Superior temporal gyrus (tissue), 1 donor: ENCODE measurements around the gene BTK.

Source experiments
- DNase-seq: peaks from one replicate; pipeline ENCODE4 v3.0.0-alpha.2; 2016; ENCODE audit errors: extremely low spot score

BTK gene

DNA sequence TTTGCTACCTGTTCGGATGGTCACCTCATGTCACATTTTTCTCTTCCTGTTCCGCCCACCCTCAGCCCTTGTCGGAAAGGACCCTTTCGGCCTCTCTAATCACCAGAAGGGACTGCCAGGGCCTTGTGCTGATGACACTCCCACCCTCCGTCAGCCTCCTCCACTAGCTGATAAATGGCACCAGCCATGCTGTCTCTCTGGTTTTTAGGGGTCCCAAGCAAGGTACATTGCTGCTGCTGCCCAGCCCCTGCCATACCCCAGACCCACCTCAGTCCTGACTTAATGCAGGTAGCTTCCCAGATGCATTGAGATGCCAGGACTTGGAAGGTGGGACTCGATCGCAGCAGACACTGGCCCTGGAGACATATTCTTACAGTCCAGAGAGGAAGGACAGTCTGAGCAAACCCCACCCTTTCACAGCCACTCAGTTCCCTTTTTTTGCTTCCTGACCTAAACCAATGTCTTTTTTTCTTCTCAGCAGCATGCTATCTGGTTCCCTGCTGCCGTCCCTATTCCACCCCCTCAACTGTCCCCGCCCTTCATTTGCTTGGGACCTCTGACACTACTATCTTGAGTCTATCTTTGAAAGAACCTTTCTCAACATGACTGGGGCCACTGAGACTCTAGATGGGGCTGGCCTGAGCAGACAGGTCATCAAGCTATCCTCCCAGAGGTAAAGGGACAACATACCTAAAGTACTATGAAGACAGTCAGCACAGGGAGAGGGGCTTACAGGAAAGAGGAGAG is at the start of gene BTK:
BTK (minus strand) TSS at position 397 of the 747 bp plus-strand sequence. CDS start 10,907 bp downstream, outside the sequence.
- DNase-seq: no peak

DNA sequence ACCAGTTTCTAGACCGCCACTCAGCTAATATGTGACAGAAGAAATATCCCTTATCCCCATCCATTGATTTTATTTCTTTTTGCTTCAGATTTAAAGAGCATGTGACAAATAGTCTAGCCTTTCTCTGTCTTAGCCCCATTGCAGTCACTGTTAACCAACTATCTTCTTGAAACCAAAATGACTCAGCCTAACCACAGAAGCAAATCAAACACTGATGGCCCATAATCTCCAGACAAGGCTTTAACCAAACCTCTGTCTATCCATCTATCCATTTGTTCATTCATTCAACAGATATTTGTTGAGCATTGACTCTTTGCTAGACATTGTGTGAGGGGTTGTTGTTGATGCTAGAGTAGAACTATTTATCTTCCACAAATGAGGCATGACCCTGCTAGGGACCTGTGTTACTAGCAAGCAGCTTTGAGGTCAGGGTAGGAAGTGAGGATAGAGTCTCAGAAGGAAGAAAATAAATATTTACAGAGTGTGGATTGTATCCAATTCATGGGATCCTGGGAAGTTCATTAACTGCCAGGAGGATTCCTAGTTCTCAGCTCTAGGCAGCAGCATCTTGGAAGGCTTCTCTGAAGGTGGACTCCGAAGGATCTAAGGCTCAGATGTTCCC is 44.6 kb upstream of the BTK start:
- DNase-seq: no peak

DNA sequence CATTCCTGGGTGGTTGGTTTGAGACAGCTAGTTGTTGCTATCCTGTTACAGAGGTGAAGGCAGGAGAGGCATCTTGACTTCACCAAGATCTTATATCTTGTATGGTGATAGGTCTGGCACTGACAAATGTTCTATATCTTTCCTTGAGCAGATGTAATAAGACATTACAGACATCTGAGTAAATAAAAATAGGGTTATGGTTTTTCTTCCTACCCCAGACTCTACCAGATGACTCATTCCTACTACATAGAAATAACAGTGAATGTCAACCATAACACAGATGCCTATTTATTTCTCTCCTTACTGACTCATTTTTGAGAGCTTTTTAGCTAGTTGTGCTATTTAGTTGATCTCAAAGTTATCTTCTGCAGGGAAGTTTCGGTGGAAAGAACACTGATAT is 43.9 kb upstream of the BTK start:
- no peak for DNase-seq

- no peak for DNase-seq
Observed at GRCh38 chrX:101427954-101428353, 42.0 kb upstream of the BTK start.

- DNase-seq: no peak
Observed at GRCh38 chrX:101419489-101419888, 33.5 kb upstream of the BTK start.

DNA sequence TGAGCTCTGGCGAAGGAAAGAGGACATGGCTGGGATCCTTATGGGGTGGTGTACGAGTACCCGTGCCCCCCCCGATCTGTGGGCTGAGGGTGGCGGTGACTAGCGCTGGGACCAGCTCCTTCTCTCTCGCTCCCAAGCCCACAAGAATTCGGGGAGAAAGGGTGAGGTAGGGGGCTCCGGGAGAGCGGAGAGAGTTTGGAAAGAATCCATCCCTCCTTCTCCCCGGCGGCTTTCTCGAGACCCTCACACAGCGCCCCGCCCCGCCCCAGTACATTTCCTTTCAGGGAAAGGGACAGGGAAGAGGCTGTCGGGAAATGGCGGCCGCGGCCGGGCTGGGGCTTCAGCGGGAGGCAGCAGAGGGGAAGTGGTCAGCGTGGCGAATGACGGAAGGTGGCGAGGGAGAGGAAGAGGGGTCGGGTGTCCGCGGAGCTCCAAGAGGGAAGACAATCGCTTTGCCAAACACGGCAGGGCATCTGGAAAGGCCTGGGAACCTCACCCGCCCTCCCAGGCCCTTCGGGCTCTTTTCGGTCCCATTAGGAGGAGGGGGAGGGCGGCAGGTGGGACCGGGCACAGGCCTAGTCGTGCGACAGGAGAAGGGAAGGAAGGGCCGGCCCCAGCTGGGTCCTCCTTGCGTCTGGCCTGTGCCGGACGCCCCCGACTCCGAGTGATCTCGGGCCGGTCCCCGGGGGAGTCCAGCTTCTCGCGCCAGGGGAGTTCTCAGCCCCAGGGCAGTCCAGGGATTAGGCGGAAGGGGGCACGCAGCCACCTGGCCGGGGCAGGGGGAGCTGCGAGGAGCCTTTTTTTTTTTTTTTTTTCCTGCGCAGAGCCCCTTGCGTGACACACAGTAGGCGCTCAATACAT is 32.2 kb upstream of the BTK start:
- peak; percentile 47 for DNase-seq

- DNase-seq: peak; percentile 6
Observed at GRCh38 chrX:101417190-101417589, 31.2 kb upstream of the BTK start.

DNA sequence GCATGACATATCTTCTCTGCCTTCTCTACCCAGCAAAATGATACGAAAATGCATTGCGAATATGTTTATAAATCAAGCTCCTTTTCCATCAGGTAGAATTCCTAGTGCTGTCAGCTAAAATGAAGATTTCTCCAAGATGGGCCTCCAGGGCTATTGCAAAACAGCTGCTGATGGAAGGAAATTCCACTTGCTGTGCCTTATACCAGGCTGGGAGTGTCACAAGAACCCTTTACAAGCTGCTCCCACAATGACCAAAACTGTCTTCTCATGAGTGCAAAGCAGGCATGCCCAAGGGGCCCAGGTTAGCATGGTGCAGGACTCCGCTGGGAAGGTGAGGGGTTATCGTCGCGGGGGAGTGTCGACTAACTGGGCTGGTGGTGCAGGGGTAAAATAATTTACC is 30.7 kb upstream of the BTK start:
- peak; percentile 7 for DNase-seq

- DNase-seq: peak; percentile 88
Observed at GRCh38 chrX:101415180-101416145, 29.5 kb upstream of the BTK start.

- DNase-seq: no peak
Observed at GRCh38 chrX:101411984-101412383, 26.0 kb upstream of the BTK start.

- no peak for DNase-seq
Observed at GRCh38 chrX:101410461-101410860, 24.5 kb upstream of the BTK start.

- DNase-seq: no peak
Observed at GRCh38 chrX:101409043-101409442, 23.1 kb upstream of the BTK start.

- DNase-seq: no peak
Observed at GRCh38 chrX:101408532-101408841, 22.5 kb upstream of the BTK start.

GRCh38 chrX:101407748-101408531 is 21.9 kb upstream of the BTK start, which contains the start of the genes GLA and HNRNPH2:
TSS of gene GLA (minus strand) at chrX:101407925. CDS start at chrX:101407903, 22 bp downstream.
TSS of gene HNRNPH2 (plus strand) at chrX:101408222. CDS start at chrX:101411989, 3,767 bp downstream.
- DNase-seq: peak; percentile 98

- no peak for DNase-seq
Observed at GRCh38 chrX:101407167-101407747, 21.3 kb upstream of the BTK start.

GRCh38 chrX:101399825-101400224 is 13.8 kb upstream of the BTK start:
- no peak for DNase-seq

- DNase-seq: no peak
Observed at GRCh38 chrX:101398694-101399093, 12.7 kb upstream of the BTK start.

GRCh38 chrX:101397779-101398178 is 11.8 kb upstream of the BTK start:
- no peak for DNase-seq

DNA sequence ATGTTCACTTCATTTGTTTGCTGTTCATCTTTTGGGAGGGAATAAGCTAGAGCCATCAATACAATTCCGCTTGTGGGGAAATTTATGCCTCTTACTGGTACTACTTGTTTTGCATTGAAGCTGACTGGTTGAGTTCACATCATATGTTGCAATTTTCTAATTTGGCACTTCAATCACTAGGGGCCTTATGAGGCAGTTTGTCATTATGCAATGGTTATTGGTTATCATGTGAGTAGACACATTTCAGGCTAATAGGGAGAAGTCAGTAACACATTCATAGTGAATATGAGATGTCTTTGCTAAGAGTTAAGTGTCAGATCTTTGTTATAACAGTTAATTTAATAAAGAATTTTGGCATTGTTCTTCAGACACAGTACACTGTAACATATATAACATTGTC is 9.8 kb upstream of the BTK start:
- DNase-seq: no peak

DNA sequence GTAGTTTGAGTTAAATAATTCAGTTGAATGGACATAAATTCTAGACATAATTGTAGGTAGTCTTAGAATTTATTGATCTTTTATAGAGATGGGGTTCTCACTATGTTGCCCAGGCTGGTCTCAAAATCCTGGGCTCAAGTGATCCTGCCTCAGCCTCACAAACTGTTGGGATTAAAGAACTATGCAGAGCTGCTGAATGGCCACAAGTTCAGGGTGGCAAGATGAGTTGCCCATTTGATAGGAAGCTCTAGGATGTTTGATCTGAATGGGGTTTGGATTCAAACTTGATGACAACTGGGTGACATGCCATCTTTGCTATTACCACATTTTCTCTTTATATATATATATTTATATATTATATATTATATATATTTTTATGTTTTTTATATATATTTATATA is 8.4 kb upstream of the BTK start:
- no peak for DNase-seq
